Measurements from ENCODE around the gene EFCAB8. TPM values are rescaled to one million over a fixed set of nuclear protein-coding genes. Genes with fewer than 3 reads are reported as not detected.

The EFCAB8 gene
- total and polyA plus RNA-seq, 2 donors from 2014 or later = 0.13 TPM; not detected in 1

- H3K27ac ChIP-seq (ENCODE audit: low read depth in 2 of 2, low read length in 2 of 2) = no peak overlapping the region
- H3K9ac ChIP-seq (ENCODE audit: low read length in 3 of 3) = no peak overlapping the region
- H3K36me3 ChIP-seq (ENCODE audit: control insufficient read depth in 2 of 3, insufficient read depth in 3 of 3, low read length in 3 of 3) = no peaks in the 10 kb centered on the region
- no peak overlapping the region for H3K4me3 ChIP-seq (ENCODE audit: low read length in 3 of 3)
- no peaks in the 10 kb centered on the region for H3K27me3 ChIP-seq (ENCODE audit: control insufficient read depth, insufficient read depth, low read length)
- intact Hi-C loops (cut with DNase I) = no loop called here
- DNase-seq (peak in 1 of 5 donors; percentile 23), FAIRE-seq (no peak)
- no peak for TF ChIP-seq CTCF (IDR thresholded peaks at IDR 0.05; ENCODE audit: borderline replicate concordance, extremely low read depth, insufficient read depth)
- no peaks in the 10 kb centered on the region for H3K9me3 ChIP-seq (ENCODE audit: control insufficient read depth in 2 of 3, insufficient read depth in 1 of 3, low read length in 3 of 3)
- H3K4me1 ChIP-seq (ENCODE audit: control insufficient read depth in 2 of 3, insufficient read depth in 2 of 3, low read depth in 1 of 3, low read length in 3 of 3) = no peaks in the 10 kb centered on the region
Observed at GRCh38 chr20:32964575-32964974, 105.9 kb downstream of the EFCAB8 start.

DNA sequence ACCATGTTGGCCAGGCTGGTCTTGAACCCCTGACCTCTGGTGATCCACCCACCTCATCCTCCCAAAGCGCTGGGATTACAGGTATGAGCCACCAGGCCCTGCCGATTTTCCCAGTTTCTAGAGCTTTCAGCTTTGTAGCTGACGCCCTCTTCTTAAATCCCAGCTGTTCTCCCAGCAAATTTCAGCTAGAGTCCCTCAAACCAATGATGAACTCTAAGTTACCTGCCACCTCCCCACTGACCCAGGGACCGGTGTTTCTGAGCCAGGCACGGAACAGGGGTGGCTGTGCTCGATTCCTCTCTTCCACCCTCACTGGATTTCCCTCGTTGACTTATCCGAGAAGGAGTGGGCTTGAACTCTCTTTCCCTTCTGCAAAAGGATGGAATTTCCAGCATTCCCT lies 106.4 kb downstream of the EFCAB8 start:
- no peaks in the 10 kb centered on the region for H3K36me3 ChIP-seq (ENCODE audit: control insufficient read depth in 2 of 3, insufficient read depth in 3 of 3, low read length in 3 of 3)
- no peak for FAIRE-seq
- no peak overlapping the region for H3K4me3 ChIP-seq (ENCODE audit: low read length in 3 of 3)
- intact Hi-C loops (cut with DNase I) = no loop called here
- no peaks in the 10 kb centered on the region for H3K4me1 ChIP-seq (ENCODE audit: control insufficient read depth in 2 of 3, insufficient read depth in 2 of 3, low read depth in 1 of 3, low read length in 3 of 3)
- no peak for TF ChIP-seq CTCF (IDR thresholded peaks at IDR 0.05; ENCODE audit: borderline replicate concordance, extremely low read depth, insufficient read depth)
- no peak overlapping the region for H3K27ac ChIP-seq (ENCODE audit: low read depth in 2 of 2, low read length in 2 of 2)
- peak in 1 of 5 donors; percentile 12 for DNase-seq
- no peaks in the 10 kb centered on the region for H3K9me3 ChIP-seq (ENCODE audit: control insufficient read depth in 2 of 3, insufficient read depth in 1 of 3, low read length in 3 of 3)
- no peaks in the 10 kb centered on the region for H3K27me3 ChIP-seq (ENCODE audit: control insufficient read depth, insufficient read depth, low read length)
- no peak overlapping the region for H3K9ac ChIP-seq (ENCODE audit: low read length in 3 of 3)

DNA sequence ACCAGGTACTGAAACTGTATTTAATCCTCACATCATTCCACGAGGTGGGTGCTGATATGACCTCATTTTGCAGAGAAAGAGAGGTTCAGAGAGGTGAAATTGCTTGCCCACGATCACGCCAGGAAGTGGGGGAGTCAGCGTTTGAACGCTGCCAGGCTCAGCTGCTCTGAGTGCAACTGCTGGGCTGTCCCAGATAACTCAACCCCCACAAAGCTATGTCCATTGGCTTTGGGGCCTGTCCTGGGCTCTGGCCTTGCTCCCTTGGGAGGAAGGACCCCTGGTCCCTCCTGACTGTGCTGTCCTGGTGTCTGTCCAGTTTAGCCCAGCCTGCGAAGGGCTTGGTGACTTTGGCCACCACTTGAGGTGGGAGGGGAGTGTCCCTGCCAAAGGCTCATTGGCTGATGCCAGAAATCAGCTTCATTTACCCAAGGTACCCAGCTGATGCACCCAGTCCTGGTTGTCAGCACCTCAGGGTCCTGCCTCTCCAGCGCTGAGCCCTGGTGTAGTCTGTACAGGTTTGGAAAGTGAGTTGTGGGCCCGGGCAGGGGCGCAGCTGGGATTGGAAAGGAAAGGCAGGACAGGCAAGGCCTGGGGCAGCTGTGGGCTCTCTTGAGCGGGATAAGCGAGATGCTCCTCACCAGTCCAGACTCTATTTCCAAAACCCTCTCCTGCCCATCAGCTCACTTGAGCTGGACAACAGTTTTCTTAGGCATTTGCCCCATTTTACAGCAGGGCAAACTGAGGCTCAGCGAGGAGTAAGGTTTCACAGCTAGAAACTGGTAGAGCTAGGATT lies 107.1 kb downstream of the EFCAB8 start:
- H3K27ac ChIP-seq (ENCODE audit: low read depth in 2 of 2, low read length in 2 of 2) = no peak overlapping the region
- no peak overlapping the region for H3K9ac ChIP-seq (ENCODE audit: low read length in 3 of 3)
- H3K27me3 ChIP-seq (ENCODE audit: control insufficient read depth, insufficient read depth, low read length) = no peaks in the 10 kb centered on the region
- no peaks in the 10 kb centered on the region for H3K36me3 ChIP-seq (ENCODE audit: control insufficient read depth in 2 of 3, insufficient read depth in 3 of 3, low read length in 3 of 3)
- no peak overlapping the region for H3K4me3 ChIP-seq (ENCODE audit: low read length in 3 of 3)
- no peaks in the 10 kb centered on the region for H3K4me1 ChIP-seq (ENCODE audit: control insufficient read depth in 2 of 3, insufficient read depth in 2 of 3, low read depth in 1 of 3, low read length in 3 of 3)
- peak in 2 of 5 donors; percentile 22 to 56 for DNase-seq
- TF ChIP-seq CTCF (IDR thresholded peaks at IDR 0.05; ENCODE audit: borderline replicate concordance, extremely low read depth, insufficient read depth) = no peak
- no peak for FAIRE-seq
- intact Hi-C loops (cut with DNase I) = no loop called here
- H3K9me3 ChIP-seq (ENCODE audit: control insufficient read depth in 2 of 3, insufficient read depth in 1 of 3, low read length in 3 of 3) = no peaks in the 10 kb centered on the region

Data from kidney (tissue), 14 donors.